Nephron progenitor cell (in vitro differentiated cells): ENCODE measurements around the gene C16orf86.

Experiments
- DNase-seq: peaks from one replicate; pipeline ENCODE4 v3.0.0; 2021
- H3K27ac Mint-ChIP-seq: 2 replicates; pipeline ENCODE4 v1.8.0; 2021; ENCODE audit warnings: mild to moderate bottlenecking, moderate library complexity, mixed read lengths
- H3K27me3 Mint-ChIP-seq: 2 replicates; pipeline ENCODE4 v1.8.0; 2021; ENCODE audit warnings: mild to moderate bottlenecking, low read depth, mixed read lengths; ENCODE audit not compliant: poor library complexity
- H3K36me3 Mint-ChIP-seq: 2 replicates; pipeline ENCODE4 v1.8.0; 2021; ENCODE audit warnings: low read depth, mixed read lengths
- H3K4me1 Mint-ChIP-seq: 2 replicates; pipeline ENCODE4 v1.8.0; 2021; ENCODE audit warnings: mixed read lengths
- H3K4me3 Mint-ChIP-seq: 2 replicates; pipeline ENCODE4 v1.8.0; 2021; ENCODE audit warnings: mild to moderate bottlenecking, moderate library complexity, mixed read lengths
- H3K9me3 Mint-ChIP-seq: 2 replicates; pipeline ENCODE4 v1.8.0; 2021; ENCODE audit warnings: mild to moderate bottlenecking, moderate library complexity, mixed read lengths
- CTCF ChIP-seq: fragments of 200-600 bp; sonication (generic); IDR thresholded peaks from 2 replicates; pipeline ENCODE4 v1.5.0; 2021; ENCODE audit warnings: antibody characterized with exemption

C16orf86 gene

GRCh38 chr16:67702130-67702529 is 35.5 kb downstream of the C16orf86 start:
- H3K9me3 Mint-ChIP-seq: peaks cover 17% of the 10 kb centered on the region
- no peak for DNase-seq
- no peak for TF ChIP-seq CTCF
- no peak overlapping the region for H3K4me3 Mint-ChIP-seq
- no peaks in the 10 kb centered on the region for H3K4me1 Mint-ChIP-seq
- H3K27ac Mint-ChIP-seq: peak overlapping the region; percentile 57
- H3K36me3 Mint-ChIP-seq: peaks cover 28% of the 10 kb centered on the region
- no peaks in the 10 kb centered on the region for H3K27me3 Mint-ChIP-seq

DNA sequence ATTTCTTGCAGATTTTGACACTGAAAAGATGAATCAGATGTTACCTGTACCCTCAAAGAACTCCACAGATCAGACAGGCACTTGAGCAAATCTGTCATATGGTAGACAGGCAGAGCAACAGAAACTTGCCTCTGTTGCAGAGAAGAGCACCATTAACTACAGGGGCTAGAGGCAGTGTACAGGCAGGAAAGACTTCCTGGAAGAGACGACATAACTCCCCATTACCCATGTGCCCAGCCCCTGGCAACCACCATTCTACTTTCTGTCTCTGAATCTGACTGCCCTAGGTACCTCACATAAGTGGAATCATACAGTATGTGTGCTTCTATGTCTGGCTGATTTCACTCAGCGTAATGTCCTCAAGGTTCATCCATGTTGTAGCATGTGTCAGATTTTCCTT is 37.0 kb downstream of the C16orf86 start:
- H3K9me3 Mint-ChIP-seq: peaks cover 12% of the 10 kb centered on the region
- TF ChIP-seq CTCF: no peak
- H3K36me3 Mint-ChIP-seq: peaks cover 23% of the 10 kb centered on the region
- H3K4me1 Mint-ChIP-seq: no peaks in the 10 kb centered on the region
- H3K4me3 Mint-ChIP-seq: no peak overlapping the region
- no peak for DNase-seq
- peaks cover 4% of the 10 kb centered on the region for H3K27me3 Mint-ChIP-seq
- H3K27ac Mint-ChIP-seq: peak overlapping the region; percentile 66

DNA sequence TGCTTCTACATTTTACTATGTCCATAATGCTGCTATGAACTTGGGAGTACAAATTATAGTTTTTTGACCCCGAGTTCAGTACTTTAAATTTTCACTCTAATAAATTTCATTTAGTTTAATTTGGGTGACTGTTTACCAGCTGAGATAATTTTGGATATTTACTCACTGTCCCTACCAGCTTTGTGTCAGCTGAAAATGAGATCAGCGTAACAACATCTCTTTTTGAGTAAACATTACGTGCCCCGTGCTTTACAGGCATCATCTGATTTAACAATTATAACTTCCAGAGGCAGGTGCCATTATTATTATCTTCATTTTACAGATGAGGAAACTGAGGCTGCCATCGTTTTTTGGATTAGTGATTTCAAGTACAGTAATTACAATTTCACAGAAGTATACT is 37.5 kb downstream of the C16orf86 start:
- H3K27ac Mint-ChIP-seq: no peak overlapping the region
- no peak for DNase-seq
- peaks cover 20% of the 10 kb centered on the region for H3K36me3 Mint-ChIP-seq
- H3K4me3 Mint-ChIP-seq: no peak overlapping the region
- peaks cover 7% of the 10 kb centered on the region for H3K27me3 Mint-ChIP-seq
- TF ChIP-seq CTCF: no peak
- H3K4me1 Mint-ChIP-seq: no peaks in the 10 kb centered on the region
- H3K9me3 Mint-ChIP-seq: peaks cover 7% of the 10 kb centered on the region

- H3K27ac Mint-ChIP-seq: no peak overlapping the region
Measured at GRCh38 chr16:67707210-67707609, 40.6 kb downstream of the C16orf86 start.

DNA sequence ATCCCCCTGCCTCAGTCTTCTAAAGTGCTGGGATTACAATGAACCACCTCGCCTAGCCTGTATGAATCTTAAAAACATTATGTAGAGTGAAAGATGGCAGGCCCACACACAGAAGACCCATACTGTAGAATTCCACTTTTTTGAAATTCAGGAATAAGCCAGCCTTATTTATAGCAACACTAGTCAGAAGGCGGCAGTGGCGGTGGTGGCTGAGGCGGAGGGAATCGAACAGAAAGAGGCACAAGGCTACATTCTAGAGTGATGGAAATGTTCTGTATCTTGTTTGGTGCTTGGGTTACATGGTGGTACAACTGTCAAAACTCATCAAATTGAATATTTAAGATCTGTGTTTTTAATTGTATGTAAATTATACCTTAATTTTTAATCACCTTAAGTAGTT is 41.2 kb downstream of the C16orf86 start:
- peaks cover 7% of the 10 kb centered on the region for H3K27me3 Mint-ChIP-seq

More at GRCh38 chr16:67707210-67707609, 40.6 kb downstream of the C16orf86 start:
- no peak for DNase-seq
- Mint-ChIP-seq H3K27me3 (peaks cover 7% of the 10 kb centered on the region), H3K4me3 (no peak overlapping the region), H3K4me1 (peaks cover 10% of the 10 kb centered on the region), H3K9me3 (peaks cover 6% of the 10 kb centered on the region), H3K36me3 (peaks cover 36% of the 10 kb centered on the region)
- TF ChIP-seq CTCF: no peak

More for the DNA sequence above, 41.2 kb downstream of the C16orf86 start:
- Mint-ChIP-seq H3K4me3 (no peak overlapping the region), H3K36me3 (peaks cover 36% of the 10 kb centered on the region), H3K4me1 (peaks cover 10% of the 10 kb centered on the region), H3K9me3 (peaks cover 6% of the 10 kb centered on the region), H3K27ac (no peak overlapping the region)
- no peak for TF ChIP-seq CTCF
- no peak for DNase-seq
